Measurements from ENCODE around the gene ABCB8.
A peak's percentile ranks its signal among the peaks of the same experiment; 100 is the strongest.

DNA sequence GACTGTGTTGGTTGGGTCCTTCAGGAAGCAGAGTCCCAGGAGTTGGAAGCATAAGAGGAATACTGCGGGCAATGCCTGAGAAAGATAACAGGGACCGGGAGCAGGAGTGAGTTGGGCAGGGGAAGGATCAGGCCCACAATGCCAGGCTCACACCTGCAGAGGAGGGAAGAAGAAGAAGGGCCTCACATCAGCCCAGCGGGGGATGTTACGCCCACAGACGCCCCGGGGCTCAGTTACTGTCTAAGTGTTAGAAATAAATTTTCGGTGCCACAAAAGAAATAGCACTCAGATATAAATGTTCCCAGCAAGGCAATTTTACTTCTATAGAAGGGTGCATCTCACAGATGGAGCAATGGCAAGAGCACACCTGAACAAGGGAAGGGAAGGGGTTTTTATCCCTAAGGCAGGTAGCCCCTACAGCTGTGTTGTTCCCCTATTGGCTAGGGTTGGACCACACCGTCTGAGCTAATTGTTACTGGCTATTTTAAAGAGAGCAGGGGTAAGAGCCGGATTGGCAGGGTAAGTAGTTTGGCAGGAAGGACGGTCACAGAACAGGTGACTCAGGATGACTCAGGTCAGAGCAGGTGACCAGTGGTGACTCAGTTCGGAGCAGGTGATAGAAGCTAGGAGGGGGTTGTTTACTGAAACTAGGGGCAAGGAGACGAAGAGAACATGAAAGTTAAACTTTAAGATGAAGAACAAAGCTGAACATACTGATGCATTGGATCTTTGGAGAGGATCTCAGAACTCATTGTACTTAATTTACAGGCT, 37.6 kb upstream of the ABCB8 start, which contains the start of gene NOS3:
- TF ChIP-seq, protein P1, sequence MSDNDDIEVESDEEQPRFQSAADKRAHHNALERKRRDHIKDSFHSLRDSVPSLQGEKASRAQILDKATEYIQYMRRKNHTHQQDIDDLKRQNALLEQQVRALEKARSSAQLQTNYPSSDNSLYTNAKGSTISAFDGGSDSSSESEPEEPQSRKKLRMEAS (IDR thresholded peaks at IDR 0.05): no peak
- TF ChIP-seq JUND (IDR thresholded peaks at IDR 0.05; ENCODE audit: low read length) (peak; percentile 67), POLR2AphosphoS5 (IDR thresholded peaks at IDR 0.05; ENCODE audit: low read depth, low read length) (no peak), HDAC6 (IDR thresholded peaks at IDR 0.05; ENCODE audit: low read depth, low read length) (no peak), EGR1 (IDR thresholded peaks at IDR 0.05; ENCODE audit: borderline replicate concordance, low read depth, low read length) (no peak)
- TF ChIP-seq, protein P2, sequence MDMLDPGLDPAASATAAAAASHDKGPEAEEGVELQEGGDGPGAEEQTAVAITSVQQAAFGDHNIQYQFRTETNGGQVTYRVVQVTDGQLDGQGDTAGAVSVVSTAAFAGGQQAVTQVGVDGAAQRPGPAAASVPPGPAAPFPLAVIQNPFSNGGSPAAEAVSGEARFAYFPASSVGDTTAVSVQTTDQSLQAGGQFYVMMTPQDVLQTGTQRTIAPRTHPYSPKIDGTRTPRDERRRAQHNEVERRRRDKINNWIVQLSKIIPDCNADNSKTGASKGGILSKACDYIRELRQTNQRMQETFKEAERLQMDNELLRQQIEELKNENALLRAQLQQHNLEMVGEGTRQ (IDR thresholded peaks at IDR 0.05; ENCODE audit: low read length): no peak
